ENCODE measurements around the gene PPP4R4.

The PPP4R4 gene

DNA sequence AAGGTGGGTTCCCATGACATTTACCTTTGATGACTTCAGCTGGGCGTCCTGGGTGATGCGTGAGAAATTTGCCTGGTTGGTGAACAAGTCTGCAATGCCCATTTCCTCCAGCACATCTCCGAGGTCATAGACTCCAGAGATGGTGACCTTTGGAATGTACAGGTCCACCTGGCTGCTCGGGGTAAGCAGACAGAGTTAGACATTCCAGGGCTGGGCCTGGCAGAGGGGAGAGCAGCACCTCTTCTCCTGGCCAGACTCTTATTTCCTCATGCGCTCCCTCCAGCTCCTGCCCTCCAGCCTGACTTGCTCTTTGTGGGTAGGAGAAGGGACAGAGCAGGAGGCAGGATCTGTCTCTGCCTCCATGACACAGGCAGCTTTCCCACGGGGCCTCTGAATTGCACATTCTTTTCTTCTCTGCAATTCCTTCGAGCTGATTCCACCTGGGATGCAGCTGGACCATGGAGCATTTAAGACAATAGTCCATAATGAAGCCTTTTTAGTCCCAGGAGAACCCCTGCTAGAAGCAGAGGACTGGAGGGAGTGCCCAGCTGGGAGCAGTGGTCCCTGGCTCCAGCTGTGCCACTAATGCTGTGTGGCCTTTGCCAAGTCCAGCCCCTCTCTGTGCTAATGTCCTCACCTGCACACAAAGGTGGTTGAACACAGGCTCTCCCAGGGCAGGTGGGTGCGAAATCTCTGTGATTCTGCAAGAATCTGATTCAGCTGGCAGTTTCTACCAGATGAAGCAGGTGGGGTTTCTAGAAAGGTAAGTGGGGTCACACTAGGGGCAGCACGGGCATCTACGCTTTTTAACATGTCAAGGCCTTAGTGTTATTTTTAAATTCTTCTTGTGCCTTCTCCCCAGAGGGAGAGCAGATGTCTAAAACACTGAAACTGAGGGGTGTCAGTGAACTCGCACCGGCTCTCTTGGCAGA is 132.2 kb downstream of the PPP4R4 start:
- no peak for DNase-seq (ENCODE audit: low read depth in 2 of 2, low spot score in 1 of 2)

DNA sequence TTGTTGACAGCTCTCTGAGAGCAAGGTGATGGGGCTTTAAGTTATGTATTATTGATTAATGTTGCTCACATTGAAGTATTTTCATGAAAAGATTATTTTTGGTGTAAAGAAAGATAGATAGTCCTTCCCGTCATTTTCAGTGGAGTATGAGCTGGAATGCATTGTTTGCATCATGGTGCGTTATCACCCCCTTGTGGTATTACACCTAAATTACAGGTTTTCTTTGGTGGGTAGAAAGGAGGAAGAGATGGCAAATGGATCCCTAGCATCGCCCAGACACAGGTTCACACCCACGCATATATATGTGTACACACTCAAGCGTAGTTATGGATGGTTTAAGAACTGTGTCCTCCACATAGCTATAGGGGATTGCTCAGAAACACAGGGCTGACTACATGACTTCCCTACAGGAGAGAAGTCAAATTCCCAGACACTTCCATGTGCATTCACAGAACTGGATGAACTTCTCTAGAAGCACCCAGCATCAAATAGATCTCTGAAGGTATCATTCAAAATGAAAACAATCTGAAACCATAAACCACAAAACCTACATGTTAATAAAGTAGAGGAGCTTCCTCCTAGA is 133.4 kb downstream of the PPP4R4 start:
- DNase-seq (ENCODE audit: low read depth in 2 of 2, low spot score in 1 of 2): no peak

- no peak for DNase-seq (ENCODE audit: low read depth in 2 of 2, low spot score in 1 of 2)
Measured at GRCh38 chr14:94309721-94310120, 135.6 kb downstream of the PPP4R4 start.

GRCh38 chr14:94310248-94310647 is 136.1 kb downstream of the PPP4R4 start:
- no peak for DNase-seq (ENCODE audit: low read depth in 2 of 2, low spot score in 1 of 2)

DNA sequence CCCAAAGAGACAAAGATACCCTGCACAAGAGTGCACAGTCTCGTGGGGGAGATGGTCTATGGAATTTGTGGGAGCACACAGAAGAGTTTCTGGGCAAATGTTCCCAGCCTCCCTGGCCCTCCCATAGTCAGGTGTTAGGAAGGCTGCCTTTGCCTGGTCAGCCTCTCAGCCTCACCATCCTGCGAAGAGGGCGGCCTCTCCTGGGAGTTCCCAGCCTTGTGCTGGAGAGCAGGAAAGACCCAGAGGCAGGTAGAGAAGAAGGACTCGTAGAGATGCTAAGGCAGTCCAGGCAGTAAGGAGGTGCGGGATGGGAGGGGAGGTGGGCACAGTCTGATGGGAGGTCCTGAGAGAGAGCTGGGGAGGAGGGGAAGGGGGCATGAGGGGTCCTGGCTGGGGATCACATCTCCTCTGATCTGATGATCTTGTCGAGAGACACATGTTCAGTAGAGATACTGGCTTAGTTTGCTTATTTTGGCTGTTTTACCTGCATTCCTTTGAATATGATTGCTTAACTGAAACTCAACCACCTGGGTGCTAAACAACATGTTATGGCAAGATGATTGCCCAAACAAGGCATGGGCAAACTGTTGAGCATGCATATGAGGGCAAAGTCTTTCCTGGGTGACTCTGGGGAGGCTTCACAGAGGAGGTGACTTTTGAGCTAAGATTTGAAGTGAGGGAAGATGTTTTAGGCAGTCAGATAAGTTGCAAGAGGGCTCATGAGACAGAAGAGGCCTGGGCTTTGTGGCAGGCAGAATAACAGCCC is 138.5 kb downstream of the PPP4R4 start:
- DNase-seq (ENCODE audit: low read depth in 2 of 2, low spot score in 1 of 2): no peak

- no peak for DNase-seq (ENCODE audit: low read depth in 2 of 2, low spot score in 1 of 2)
Measured at GRCh38 chr14:94313991-94314655, 140.0 kb downstream of the PPP4R4 start.

DNA sequence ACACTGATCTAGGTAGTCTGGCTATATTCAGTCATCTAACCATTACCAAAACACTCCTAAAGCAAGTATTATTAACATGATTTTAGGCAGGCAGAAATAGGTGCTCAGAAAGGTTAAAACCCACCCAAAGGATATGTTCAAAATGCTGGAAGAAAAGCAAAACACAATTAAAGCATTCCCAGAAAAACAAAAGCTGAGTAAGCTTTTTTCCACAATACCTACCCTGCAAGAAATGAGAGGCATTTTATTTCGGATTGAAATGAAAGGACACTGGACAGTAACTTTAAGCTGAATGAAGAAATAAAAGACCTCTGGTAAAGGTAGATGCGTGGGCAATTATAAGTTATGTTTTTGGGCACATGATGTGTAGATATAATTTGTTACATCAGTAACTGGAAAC is 140.8 kb downstream of the PPP4R4 start:
- no peak for DNase-seq (ENCODE audit: low read depth in 2 of 2, low spot score in 1 of 2)

DNA sequence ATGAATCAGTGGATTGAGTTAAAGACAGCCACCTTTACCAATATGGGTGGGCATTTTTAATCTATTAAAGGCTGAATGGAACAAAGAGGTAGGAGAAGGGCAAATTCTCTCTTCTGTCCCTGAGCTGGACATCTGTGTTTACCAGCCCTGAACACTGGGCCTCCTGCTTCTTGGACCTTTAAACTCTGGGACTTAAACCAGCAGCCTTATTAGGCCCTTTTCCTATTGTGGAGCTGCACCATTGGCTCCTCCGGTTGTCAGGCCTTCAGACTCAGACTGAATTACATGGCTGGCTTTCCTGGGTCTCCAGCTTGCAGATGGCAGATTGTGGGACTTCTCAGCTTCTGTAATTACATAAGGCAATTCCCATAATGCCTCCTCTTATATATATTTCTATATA is 142.6 kb downstream of the PPP4R4 start:
- DNase-seq (ENCODE audit: low read depth in 2 of 2, low spot score in 1 of 2): no peak

DNA sequence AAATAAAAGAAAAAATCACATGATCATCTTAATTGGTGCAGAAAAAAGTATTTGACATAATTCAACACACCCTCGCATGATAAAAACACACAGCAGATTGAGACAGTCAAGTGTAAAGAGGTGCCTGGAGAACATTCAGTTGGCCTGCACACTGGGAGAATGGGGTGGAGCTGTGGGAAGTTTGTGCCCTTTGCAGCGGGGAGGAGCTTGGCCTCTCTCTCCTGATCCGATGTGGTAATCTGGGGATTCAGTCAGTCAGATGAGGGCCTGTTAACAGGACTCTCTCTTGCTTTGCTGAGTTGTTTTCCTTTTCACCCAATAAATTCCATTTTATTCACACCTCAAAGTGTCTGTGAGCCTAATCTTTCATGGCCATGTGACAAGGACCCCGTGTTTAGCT is 143.1 kb downstream of the PPP4R4 start:
- no peak for DNase-seq (ENCODE audit: low read depth in 2 of 2, low spot score in 1 of 2)

DNA sequence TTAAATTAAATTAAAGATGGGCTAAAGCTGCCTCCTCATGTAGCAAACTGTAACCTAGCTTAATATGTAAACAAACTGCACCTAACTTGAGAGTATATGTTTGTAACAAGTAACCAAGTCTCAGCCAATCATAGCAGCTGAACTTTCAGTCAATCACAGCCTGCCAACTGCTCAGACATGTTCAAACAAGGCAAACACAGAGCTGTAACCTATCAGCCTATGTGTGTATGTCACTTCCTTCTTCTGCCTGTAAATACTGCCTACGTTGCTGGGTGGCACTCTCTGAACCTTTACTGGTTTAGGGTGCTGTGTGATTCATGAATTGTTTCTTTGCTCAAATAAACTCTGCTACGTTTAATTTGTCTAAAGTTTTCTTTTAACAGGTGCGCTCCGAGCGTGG is 146.1 kb downstream of the PPP4R4 start:
- DNase-seq (ENCODE audit: low read depth in 2 of 2, low spot score in 1 of 2): no peak

GRCh38 chr14:94321421-94322271 is 147.5 kb downstream of the PPP4R4 start:
- DNase-seq (ENCODE audit: low read depth in 2 of 2, low spot score in 1 of 2): no peak

GRCh38 chr14:94322648-94323570 is 148.8 kb downstream of the PPP4R4 start, which contains the start of gene SERPINA6:
Gene SERPINA6, minus strand, starts transcription at chr14:94323336. Its CDS starts 8,688 bp downstream, at chr14:94314648.
- DNase-seq (ENCODE audit: low read depth in 2 of 2, low spot score in 1 of 2): no peak

DNA sequence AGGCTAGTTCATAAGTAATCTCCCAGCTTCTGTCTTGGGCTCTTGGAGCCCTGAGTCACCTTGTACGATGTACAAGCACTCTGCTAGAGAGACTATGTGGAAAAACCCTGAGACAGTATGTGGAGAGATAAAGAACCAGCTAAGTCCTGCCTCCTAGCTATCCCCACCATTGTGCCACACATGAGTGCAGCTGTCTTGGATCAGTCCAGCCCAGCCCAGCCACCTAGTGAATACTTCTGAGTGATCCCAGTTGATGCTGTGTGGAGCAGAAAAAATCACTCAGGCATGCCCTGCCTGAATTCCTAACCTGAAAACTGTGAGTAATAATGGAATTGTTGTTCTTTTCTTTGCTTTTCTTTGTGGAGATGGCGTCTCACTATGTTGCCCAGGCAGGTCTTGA is 154.1 kb downstream of the PPP4R4 start:
- no peak for DNase-seq (ENCODE audit: low read depth in 2 of 2, low spot score in 1 of 2)

Data from stimulated activated CD8-positive, alpha-beta memory T cell treated with anti-CD3 and anti-CD28 coated beads, Interleukin-4, amount 100 ng/mL, for 4 hours (primary cell).